K562 (cell line): ENCODE results near the gene TMEM121B. TPM values are rescaled to one million over a fixed set of nuclear protein-coding genes. Genes with fewer than 3 reads are reported as not detected.

Source experiments
- DPF2 ChIP-seq: fragments of 450-650 bp; IDR thresholded peaks from 2 replicates; pipeline ENCODE4 v1.6.1; 2016
- KDM4B ChIP-seq, 2 experiments: fragments of 450-650 bp in 1 of 2; sonication (generic) in 1 of 2; IDR thresholded peaks; 2 replicates each; pipeline ENCODE4 v1.6.1; 2016 to 2017; ENCODE audit warnings: borderline replicate concordance in 2 of 2, antibody characterized with exemption in 1 of 2, low read depth in 1 of 2, mild to moderate bottlenecking in 1 of 2
- KLF1 ChIP-seq: fragments of 450-650 bp; IDR thresholded peaks from 2 replicates; pipeline ENCODE4 v1.6.1; 2016; ENCODE audit warnings: missing genetic modification characterization, missing compliant biosample characterization
- MAFG ChIP-seq: fragments of 450-650 bp; conservative IDR thresholded peaks from 2 replicates; pipeline ENCODE4 v1.6.1; 2016; ENCODE audit warnings: missing genetic modification characterization, missing compliant biosample characterization
- PHB2 ChIP-seq: fragments of 450-650 bp; IDR thresholded peaks from 2 replicates; pipeline ENCODE4 v1.6.1; 2017; ENCODE audit warnings: low read depth
- PTTG1 ChIP-seq: fragments of 450-650 bp; IDR thresholded peaks from 2 replicates; pipeline ENCODE4 v1.6.1; 2016; ENCODE audit warnings: low read depth, mild to moderate bottlenecking, missing genetic modification characterization, missing compliant biosample characterization
- ZC3H8 ChIP-seq: fragments of 450-650 bp; IDR thresholded peaks from 2 replicates; pipeline ENCODE4 v1.6.1; 2017
- ZNF12 ChIP-seq: sonication (generic); formaldehyde crosslinking; IDR thresholded peaks from 2 replicates; pipeline ENCODE4 v1.4.0; 2020; ENCODE audit warnings: mild to moderate bottlenecking, missing genetic modification reagents
- ZNF778 ChIP-seq: fragments of 450-650 bp; formaldehyde crosslinking; IDR thresholded peaks from 2 replicates; pipeline ENCODE4 v1.4.0; 2020; ENCODE audit warnings: mild to moderate bottlenecking, moderate library complexity
- polyA plus RNA-seq, 8 experiments: library from polyadenylated mRNA; depleted of rRNA in 4 of 8; stranded (reverse) in 5 of 8; unstranded in 3 of 8; fragments of >200 nt; fragmentation: Nextera tagmentation in 2 of 8; fragmentation: Illumina TruSeq in 1 of 8; extraction: Ambion mirVana in 2 of 8; extraction: Trizol in 1 of 8; gene quantifications; 2 replicates each; pipeline versions ENCODE4 v1.2.1 to v1.2.3, GENCODE V29; 2011 to 2014; ENCODE audit warnings: inconsistent platforms in 1 of 8, missing spikeins in 1 of 8
- total RNA-seq, 7 experiments: library from RNA; depleted of rRNA in 6 of 7; stranded (reverse); fragments of >200 nt in 6 of 7; fragmentation: Illumina TruSeq in 2 of 7; extraction: Trizol in 2 of 7; gene quantifications; 2 replicates each; pipeline versions ENCODE4 v1.2.1 to v1.2.3, GENCODE V29; 2011 to 2021; ENCODE audit warnings: low replicate concordance in 1 of 7
- TF ChIP-seq, protein P1 (sequence below): fragments of 150-350 bp; conservative IDR thresholded peaks from 2 replicates; pipeline ENCODE4 v1.6.1; 2014; ENCODE audit warnings: low read length

The TMEM121B gene
- total and polyA plus RNA-seq, 9 of the 15 experiments (the other 6 are each of a cell fraction or from before 2014, with no cell fraction given), result 0.03 to 0.07 (median 0.03) TPM; not detected in 6

DNA sequence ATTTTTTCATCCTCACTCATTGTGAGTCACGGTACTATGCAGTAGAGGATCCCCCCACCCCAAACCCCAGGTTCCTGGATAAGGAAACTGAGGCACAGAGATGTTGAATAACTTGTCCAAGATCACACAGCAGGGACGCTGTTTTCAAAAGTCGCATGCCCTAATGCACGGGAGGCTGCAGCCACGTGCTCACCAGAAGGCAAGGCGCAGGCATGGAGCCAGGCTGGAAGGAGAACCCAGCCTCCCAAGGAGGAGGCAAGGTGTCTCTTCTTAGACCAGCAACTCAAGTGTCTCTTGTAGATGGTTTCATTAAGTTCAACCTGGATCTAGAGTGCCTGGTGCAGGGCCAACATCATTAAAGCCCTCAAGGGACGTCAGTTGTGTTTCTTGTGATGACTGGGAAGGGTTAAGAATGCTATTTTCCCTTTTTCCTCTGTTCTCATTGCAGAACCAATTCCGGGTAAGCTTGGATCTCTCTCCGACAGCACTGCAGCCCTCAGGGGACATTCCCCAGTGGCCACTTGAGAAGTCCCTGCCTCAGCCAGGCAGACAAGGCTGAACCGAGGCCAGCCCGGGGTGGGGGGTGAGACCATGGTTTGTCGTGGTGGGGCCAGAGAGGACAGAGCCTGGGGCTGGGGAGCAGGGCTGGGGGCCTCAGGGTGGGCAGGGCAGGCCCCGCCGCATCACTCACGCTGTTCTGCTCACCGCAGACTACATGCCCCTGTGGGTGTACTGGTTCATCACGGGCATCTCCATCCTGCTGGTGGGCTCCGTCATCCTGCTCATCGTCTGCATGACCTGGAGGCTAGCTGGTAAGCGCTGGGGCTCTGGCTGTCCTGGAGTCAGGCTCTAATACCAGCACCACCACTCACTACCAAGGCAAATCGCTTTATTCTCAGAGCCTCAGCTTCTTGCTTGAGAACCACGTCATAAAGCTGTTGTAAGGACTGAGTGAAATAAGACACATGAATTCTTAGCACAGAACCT lies 15.7 kb downstream of the TMEM121B start (continued):
- TF ChIP-seq, protein P1, sequence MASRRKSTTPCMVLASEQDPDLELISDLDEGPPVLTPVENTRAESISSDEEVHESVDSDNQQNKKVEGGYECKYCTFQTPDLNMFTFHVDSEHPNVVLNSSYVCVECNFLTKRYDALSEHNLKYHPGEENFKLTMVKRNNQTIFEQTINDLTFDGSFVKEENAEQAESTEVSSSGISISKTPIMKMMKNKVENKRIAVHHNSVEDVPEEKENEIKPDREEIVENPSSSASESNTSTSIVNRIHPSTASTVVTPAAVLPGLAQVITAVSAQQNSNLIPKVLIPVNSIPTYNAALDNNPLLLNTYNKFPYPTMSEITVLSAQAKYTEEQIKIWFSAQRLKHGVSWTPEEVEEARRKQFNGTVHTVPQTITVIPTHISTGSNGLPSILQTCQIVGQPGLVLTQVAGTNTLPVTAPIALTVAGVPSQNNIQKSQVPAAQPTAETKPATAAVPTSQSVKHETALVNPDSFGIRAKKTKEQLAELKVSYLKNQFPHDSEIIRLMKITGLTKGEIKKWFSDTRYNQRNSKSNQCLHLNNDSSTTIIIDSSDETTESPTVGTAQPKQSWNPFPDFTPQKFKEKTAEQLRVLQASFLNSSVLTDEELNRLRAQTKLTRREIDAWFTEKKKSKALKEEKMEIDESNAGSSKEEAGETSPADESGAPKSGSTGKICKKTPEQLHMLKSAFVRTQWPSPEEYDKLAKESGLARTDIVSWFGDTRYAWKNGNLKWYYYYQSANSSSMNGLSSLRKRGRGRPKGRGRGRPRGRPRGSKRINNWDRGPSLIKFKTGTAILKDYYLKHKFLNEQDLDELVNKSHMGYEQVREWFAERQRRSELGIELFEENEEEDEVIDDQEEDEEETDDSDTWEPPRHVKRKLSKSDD, result no peak
- no peak for TF ChIP-seq ZNF778 (CRISPR knock-in tag)
- no peak for TF ChIP-seq KLF1 (tag)
- TF ChIP-seq MAFG (tag), result no peak
- no peak for TF ChIP-seq ZNF12 (CRISPR knock-in tag)
- TF ChIP-seq ZC3H8, result no peak
- no peak for TF ChIP-seq PTTG1 (tag)
- TF ChIP-seq DPF2, result no peak
- TF ChIP-seq KDM4B (IDR thresholded peaks at IDR 0.05; ENCODE audit: borderline replicate concordance in 2 of 2, low read depth in 1 of 2), result no peak
- TF ChIP-seq PHB2, result no peak
